Right kidney (tissue), 1 donor: ENCODE results near the gene FN3KRP.

Source experiments
- DNase-seq: peaks from one replicate; pipeline ENCODE4 v3.0.0-alpha.2; 2016

The FN3KRP gene

GRCh38 chr17:82686366-82687324 is 29.9 kb upstream of the FN3KRP start:
- DNase-seq = no peak

DNA sequence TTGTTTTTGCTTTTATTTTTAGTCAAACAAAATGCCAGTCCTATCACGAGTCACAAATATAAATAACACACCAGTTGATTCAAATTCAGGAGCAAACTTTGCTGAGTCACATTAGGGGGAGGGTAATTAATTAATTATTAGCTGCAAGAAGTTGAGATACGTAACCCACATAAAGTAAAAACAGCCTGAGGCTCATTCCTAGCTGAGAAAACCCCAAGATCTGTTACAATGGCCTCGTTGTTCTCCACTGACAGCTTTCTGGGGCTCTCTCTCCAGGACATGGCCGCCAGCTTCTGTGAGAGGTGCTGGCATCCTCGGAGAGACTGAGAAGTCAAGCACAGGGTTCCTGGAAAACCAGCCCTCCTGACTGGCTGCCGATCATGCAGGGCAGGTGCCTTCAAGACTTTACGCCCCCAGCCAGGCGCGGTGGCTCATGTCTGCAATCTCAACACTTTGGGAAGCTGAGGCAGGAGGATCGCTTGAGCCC is 29.1 kb upstream of the FN3KRP start:
- DNase-seq = peak; percentile 46

GRCh38 chr17:82687871-82688270 is 28.6 kb upstream of the FN3KRP start:
- DNase-seq = no peak

- no peak for DNase-seq
These were observed 27.4 kb upstream of the FN3KRP start for GRCh38 chr17:82689077-82689476.

GRCh38 chr17:82690786-82691489 is 25.6 kb upstream of the FN3KRP start:
- DNase-seq = no peak

GRCh38 chr17:82691714-82692113 is 24.8 kb upstream of the FN3KRP start:
- DNase-seq = no peak

DNA sequence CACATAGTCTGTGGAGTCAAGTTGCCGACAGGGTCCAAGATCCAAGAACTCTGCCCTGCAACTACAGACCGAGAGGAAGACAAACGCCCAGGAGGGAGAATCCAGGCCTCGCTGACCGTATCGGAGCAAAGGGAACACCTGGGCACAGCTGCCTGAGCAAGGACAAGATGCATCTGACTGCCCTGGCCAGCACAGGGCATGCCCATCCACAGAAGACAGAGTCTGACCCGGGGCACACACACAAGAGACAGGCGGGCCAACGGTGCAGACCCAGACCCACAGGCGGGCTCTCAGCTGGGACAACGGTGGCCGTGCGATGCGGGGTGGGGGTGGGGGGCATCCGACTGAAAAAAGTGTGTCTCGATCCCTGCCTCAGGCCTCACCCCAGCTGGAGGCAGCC is 24.2 kb upstream of the FN3KRP start:
- no peak for DNase-seq

GRCh38 chr17:82693168-82693867 is 23.2 kb upstream of the FN3KRP start:
- no peak for DNase-seq

DNA sequence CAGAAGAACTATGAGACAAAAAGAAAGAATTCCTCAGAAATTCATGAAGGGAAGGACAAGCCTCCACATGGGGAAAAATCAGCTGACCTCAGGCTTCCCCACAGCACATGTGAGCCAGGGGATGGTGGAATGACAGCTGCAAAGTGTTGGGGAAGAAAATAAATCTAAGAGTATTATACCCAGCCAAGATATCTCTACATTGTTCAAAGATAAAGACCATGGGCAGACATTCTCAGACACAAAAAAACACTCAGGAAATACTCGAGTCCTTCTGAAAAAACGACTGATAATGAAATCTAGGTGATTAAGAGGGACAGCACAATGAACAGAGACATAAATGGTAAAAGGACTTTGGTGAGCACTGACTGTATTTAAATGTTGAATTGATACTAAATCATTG is 21.9 kb upstream of the FN3KRP start:
- DNase-seq = no peak

- DNase-seq = no peak
These were observed 20.2 kb upstream of the FN3KRP start for GRCh38 chr17:82696259-82696658.

DNA sequence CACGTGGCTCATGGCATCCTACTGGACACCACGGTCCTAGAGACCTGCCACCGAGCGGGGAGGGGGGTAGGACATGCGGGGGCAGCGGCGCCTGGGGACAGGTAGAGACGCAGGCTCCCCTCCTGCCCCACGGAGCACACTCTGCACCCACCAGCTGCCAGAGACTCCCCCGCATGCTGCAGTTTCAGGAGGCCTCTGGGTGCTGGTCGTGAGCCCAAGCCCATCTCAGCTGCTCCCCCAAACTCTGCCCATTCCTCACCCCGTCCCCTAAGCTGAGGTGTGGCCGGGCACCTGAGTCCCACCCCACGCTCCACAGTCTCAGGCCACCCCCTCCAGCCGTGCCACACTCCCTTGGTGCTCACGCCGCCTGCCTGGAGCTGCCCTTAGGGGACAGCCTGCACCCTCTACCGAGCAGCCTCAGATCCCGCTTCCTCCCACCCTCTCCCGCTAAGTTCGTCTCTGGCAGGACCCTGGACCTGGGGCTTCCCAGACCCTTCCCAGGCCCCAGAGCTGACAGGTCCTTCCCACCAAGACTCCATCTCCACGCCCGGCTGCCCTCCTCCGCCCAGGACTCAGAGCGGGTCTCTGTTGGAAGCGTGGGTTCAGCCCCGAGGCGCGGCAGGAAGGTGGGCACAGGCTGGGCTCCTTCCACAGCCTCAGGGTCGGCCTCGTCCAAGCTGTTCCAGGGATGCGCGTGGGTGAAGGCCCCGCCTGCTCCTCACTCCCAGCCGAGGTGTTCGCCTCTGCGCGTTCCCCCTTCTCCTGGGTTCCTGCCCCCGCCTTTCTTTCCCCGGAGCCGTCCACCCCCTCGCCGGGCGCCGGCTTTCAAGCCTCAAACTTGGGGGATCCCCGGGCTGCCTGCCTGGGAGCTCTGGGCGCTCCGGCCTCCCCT is 19.3 kb upstream of the FN3KRP start:
- peak; percentile 62 for DNase-seq

DNA sequence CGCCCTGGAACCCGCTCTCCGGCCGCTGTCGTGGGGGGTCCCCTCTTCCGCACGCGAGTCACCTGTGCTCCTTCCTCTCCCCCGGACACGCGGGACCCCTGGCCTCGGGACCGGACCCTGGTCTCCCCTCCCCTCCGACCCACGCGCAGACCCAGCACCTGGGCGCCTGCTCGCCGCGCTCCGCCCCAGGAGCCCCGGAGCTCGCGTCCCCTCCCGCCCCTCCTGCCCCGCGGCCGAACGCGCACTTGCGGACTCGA is 18.8 kb upstream of the FN3KRP start:
- DNase-seq = peak; percentile 61

DNA sequence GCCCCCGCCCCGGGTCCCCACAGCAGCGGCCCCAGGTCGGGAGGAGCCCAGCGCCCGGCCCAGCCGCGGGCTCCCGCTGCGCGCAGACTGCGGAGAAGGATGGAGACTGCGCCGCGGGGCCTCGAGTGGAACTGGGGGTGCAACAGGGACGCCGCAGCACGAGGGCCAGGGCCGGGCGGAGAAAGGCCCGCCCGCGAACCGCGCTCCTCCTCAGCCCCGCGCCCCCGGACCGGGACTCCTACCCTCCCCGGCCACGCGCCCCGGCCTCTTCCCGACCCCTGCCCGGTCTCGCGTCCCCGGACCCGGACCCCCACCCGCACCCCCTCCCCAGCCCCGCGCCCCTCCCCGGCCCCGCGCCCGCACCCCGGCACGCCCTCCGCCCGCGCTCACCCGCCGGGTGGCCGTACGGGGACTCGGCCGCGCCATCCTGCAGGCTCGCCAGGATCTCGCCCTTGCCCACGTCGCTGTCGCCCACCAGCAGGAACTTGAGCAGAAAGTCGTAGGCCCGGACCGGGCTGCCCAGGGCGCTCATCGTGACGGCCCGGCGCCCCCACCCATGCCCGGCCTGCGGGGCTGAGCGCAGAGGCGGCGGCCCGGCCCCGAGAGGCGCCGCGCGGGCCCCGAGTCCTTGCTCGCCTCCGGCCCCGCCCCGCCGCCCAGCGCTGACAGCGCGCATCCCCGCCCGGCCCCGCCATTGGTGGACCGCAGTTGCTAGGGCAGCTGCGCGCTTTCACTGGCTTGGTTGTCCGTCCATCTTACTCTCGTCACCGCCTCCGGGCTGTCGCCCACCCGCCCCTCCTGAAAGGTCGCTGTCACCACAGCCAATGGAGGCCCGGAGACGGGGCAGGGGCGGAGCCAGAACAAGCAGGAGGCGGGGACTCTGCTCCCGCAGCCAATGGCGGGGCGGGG is 18.2 kb upstream of the FN3KRP start, which contains the start of gene RAB40B:
Gene RAB40B (minus strand): TSS at position 634 of the 909 bp plus-strand sequence. CDS start 102 bp downstream, at position 532.
- peak; percentile 87 for DNase-seq

DNA sequence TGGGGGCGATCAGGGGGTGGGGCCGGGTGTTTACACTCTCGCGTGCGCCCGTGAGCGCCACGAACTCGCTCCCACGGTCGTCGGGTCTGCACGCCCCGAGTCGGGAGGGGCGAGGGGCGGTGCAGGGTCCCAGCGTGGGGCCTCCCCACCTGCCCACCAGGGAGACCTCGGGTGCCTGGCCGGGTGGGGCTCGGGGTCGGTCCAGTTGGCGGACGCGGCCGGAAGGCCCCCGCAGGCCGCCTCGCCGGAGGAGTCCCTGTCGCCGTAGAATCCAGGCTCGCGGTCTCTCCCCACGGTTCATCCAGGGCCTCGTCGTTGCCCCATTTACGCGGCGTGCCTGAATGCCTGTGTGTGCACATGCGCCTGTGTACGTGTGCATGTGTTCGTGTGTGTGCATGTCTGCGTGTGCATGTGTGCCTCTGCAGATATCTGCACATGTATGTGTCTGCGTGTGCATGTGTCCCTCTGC is 17.5 kb upstream of the FN3KRP start:
- DNase-seq = peak; percentile 83

- no peak for DNase-seq
These were observed 17.0 kb upstream of the FN3KRP start for GRCh38 chr17:82699551-82699950.

- DNase-seq = no peak
These were observed 14.1 kb upstream of the FN3KRP start for GRCh38 chr17:82702231-82702927.

GRCh38 chr17:82703036-82703745 is 13.3 kb upstream of the FN3KRP start:
- no peak for DNase-seq

DNA sequence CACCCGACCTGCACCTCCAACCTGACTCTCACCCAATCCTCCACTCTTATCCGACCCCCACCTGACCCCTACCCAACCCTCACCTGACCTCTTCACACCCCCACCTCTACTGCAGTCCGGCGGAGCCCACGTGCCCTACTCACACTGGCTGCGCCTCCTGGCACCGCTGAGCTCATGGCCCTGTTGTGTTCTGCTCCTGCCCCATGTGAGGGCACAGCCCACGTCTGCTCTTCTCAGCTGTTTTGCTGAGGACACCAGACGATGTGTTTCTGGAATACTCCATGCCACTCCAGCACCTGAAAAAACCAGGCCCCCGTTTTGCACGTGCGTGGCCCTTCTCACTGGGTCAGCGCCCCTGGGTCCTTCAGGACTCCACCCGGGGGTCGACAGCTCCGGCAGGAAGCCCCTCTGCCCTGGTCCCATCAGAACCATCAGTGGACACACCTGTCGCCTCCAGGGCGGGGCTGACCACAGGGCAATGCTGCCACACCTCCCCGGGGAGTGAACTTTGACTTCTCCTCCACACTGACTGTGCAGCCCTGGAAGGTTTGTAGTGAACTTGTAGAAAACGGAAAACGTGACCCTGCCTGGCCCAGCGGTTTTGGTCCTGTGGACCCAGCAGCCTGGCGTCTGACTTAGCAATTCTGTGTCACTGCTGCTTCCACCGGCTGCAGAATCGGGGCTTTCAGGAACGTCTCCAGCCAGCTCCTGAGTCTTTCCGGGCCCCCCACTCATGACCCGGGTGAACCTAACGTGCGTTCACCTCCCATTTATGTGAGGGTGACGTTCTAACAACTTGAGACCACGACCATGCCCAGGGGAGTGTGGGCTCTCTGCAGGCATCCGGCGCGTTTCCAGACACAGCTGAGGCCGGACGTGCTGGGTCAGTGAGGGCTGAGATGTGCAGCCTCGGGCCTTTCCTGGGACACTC is 12.3 kb upstream of the FN3KRP start:
- no peak for DNase-seq
